Measurements from ENCODE around the gene TGFB1I1.

DNA sequence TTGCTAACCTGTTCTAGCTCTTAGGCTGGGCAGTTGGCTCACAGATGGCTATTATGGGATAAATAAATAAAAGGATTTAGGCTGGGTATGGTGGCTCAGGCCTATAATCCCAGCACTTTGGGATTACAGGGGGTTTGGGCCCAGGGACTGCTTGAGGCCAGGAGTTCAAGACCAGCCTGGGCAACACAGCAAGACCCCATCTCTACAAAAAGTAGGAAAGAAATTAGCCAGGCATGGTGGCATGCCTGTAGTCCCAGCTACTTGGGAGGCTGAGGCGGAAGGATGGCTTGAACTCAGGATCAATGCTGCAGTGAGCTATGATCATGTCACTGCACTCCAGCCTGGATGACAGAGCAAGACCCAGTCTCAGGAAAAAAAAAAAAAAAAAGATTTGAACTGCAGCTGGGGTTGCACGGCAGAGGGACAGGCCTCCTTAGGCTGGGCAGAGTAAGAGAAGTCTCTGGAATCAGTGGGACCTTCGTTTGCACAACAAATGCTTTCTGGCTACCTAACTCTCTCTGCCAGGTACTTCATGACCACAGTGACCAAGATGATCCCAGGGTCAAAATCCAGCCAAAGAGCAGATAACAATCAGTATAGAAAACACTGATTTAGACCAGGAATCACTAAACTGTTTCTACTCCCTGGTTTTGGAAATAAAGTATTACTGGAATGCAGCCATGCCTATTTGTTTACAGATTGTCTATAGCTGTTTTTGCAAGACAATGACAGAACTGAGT is 29.4 kb downstream of the TGFB1I1 start:
- TF ChIP-seq CTCF (conservative IDR thresholded peaks at IDR 0.05 in 1 of 2, IDR thresholded peaks at IDR 0.05 in 1 of 2; ENCODE audit: extremely low read depth in 1 of 2, insufficient read depth in 1 of 2, low read depth in 1 of 2, low read length in 2 of 2) = no peak
- no peak for TF ChIP-seq EZH2 (IDR thresholded peaks at IDR 0.05; ENCODE audit: borderline replicate concordance, low read length)
